A204.1 (cell line): ENCODE measurements around the gene DCAF5.
A peak's percentile ranks its signal among the peaks of the same experiment; 100 is the strongest.

Experiments
- FAIRE-seq: peaks from 2 replicates; lab custom pipeline; 2012; peaks lifted over from hg19 to GRCh38; lab: Jason Lieb, UNC

DCAF5 gene

DNA sequence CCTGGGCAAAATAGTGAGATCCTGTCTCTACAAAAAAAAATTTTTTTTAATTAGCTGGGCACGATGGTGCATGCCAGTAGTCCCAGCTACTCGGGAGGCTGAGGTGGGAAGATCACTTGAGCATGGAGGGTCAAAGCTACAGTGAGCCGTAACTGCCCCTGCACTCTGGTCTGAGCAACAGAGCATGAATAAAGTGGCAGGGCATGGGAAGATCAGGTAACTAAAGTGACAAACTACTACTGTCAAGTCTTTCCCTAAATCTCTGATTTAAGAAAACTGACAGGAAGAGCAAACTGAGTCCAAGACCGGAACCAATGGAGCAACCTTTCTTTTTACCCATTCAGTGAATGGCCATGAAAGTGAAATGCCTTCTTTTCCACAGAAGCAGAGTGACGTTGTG is 10.8 kb downstream of the DCAF5 start:
- FAIRE-seq: no peak

DNA sequence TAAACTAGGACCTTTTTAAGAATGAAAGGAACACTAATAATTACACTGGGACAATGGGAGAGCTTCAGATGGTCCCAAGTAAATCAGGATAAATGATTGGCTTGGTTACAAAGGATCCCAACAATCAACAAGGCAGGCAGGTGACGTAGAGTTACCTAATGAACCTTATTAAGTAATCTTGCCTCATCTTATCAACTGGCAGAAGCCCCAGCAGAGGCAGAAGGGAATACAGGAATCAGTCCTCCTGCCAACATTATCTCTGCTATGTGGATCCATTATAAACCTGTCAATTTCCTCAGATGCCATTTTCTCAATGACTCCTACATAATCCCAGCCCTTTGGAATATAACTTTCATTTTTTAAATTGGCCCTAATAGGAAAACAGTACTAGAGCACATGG is 11.4 kb downstream of the DCAF5 start:
- FAIRE-seq: no peak

DNA sequence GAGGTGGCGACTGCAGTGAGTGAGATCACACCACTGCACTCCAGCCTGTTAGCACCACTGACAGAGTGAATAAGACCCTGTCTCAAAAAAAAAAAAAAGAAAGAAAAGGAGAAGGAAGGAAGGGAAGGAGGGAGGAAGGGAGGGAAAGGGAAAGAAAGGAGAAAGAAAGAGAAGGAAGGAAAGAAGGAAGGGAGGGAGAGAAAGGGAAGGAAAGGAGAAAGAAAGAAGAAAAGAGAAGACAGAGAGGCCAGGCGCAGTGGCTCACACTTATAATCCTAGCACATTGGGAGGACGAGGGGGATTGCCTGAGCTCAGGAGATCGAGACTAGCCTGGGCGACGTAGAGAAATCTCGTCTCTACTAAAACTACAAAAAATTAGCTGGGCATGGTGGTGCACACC is 13.2 kb downstream of the DCAF5 start:
- FAIRE-seq: no peak

DNA sequence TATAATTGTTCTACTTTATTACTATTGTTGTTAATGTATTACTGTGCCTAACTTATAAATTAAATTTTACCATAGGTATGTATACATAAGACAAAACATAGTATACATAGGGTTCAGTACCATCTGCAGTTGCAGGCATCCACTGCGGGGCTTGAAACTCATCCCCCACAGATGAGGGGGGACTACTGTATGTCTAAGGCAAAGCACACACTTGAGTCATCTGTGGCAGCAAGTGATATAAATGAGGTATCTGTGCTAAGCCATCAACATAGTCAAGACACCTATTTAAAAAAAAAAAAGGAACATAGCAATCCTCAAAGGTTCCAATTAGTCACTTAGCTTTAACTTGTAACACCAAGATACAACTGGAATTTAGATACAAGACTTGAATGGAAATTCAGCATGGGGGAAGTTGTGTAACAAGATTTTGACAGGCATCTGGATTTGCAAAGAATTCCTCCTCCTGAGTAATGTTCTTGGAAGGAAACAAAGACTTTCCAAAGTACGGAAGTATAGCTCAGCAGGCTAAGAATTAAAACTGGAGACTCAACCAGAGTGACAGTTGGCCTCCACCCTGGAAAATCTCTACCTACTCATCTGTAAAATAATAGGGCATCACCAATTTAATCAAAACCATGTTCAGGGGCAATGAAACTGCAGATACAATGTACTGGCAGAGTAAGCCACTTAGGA is 14.9 kb downstream of the DCAF5 start:
- FAIRE-seq: no peak

DNA sequence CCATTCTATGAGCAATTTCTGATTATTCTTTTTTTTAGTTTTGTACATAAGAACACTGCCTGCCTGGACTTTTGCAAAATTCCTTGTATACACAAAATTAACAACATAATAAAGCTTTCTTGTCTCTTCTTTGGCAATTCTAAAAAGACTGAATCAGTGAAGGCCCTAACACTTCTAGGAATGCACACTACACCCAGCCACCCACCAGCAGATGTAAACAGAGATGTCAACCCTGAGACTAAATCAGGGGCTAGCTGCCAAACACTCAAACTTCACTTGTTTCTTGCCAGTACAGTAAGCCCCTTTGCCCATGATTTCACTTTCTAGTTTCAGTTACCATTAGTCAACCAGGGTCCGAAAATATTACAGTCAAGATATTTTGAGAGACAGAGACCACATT is 15.5 kb downstream of the DCAF5 start:
- FAIRE-seq: no peak

DNA sequence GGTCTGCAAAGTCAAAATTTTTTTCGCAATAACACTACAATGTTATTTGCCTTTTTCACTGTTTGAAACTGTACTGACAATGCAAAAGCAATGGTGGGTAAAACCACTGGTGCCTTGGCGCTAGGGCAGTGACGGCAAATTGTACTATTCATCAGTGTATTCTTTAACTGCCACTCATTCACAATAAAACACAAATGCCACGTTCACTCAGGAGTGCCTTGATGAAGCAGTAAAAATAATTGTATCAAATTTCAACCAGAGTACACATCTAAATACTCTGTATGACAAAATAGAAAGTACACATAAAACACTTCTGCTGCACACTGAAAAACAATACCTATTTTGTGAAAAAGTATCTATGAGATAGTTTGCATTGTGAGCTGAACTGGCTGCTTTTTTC is 17.8 kb downstream of the DCAF5 start:
- FAIRE-seq: no peak

DNA sequence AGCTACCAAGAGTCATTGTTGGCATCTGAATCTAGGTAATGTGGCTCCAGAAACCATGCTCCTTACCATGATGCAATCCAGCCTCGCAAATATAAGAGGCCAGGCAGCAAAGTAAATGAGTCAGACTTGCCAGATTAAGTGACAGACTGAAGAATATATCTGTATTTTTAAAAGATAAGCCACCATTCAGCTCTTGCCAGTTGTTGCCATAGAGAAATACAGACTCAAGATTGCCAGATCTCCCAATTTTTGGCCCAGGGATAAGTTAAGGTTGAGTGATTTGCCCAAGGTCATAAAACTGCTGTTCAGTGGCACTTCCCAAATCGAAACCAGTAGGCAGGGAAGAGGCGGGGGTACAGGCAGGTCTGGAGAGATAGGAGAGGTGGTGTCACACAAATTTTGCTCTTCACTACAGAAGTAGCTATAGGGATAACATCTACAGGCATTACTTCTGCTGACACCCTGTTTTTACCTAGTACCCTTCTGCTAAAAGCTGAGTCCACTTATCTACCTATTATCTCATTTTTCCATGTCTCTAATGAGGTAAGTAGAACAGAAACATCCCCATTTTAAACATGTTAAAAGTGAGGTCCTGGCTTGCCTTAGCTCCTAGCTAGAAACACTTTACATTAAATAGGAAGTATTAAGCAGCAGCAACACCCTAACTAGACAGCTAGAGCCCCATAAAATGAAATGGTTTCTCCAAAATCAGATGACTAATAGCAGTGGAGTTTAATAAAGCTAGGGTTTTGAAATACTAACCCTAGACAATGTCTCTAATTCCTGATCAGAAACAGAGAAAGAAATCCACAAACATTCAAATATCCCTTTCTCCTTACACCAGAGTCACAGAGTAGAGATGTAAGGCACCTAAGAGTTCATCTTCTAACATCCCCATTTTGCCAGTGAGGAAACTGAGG is 19.5 kb downstream of the DCAF5 start:
- no peak for FAIRE-seq

DNA sequence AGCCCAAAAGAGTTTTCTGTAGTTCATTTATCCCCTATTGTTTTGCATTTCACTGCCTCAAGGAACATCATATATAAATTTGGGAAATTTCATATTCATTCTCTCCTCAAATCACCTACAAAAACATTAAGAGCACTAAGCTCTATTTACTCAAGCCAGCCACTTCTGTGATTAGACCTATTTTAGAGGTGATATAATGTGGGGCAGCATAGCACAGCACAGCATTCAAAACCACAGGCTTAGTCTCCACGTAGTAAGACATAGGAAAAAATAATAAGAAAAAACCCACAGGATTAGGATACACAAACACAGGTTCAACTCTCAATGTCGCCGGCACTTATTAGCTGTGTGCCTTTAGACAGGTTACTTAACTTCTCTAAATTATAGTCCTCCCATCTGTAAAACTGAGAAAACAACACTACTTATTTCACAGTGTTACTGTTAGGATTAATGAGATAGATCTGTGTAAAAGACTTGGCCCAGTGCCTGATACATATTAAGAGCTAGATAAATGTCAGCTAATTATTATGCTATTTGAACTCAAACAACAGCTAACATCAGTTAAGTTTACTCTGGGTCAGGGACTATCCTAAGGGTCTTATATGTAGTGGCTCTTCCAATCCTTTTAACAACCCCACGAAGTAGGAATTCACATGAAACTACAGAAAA is 20.3 kb downstream of the DCAF5 start:
- FAIRE-seq: no peak

DNA sequence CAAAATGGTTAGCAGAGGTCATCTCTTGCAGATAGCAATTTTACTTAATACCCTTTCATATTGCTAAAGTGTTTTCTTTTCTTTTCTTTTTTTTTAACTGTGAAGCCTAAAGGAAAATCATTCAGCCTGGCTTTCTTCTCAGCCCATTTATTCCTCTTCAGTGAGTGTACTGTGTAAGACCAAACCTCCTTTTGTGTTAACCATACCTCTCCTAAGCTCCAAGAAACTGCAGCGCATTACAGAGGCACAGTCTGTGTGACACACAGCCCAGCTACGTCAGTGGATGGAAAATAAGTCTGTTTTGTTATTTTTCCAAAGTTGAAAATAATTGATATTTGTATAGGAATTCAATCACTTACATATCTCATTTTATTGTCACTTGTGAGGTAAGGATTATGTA is 21.7 kb downstream of the DCAF5 start:
- FAIRE-seq: no peak

DNA sequence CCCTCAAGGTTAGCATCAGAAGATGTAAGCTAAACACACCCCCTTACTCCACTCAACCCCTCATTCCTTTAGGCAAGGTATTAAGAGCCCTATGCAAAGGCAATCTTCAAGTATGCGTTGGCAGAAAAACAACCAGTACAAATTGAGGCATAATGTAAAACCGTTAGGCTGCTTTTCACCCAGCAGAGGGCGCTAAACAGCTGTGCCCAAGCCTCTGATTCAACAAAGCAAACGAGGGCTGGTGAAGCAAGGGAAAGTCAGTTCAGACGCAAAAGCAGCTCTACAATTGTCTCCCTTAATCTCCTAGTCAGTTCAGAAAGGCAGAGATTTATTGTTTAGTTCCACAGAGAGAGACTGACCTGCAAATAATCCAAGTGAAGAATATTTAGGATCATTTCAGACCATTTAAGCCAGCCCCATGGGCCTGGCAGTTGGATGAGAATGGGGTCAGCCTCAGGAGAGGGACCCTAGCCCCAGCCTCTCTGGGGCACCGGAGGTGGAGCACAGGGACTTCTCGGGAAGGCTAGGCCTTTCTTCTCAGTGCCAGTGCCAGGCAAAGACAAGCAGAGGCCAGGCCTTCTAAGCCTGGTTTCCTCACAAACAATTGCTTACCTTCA is 23.5 kb downstream of the DCAF5 start:
- FAIRE-seq: peak; percentile 85

DNA sequence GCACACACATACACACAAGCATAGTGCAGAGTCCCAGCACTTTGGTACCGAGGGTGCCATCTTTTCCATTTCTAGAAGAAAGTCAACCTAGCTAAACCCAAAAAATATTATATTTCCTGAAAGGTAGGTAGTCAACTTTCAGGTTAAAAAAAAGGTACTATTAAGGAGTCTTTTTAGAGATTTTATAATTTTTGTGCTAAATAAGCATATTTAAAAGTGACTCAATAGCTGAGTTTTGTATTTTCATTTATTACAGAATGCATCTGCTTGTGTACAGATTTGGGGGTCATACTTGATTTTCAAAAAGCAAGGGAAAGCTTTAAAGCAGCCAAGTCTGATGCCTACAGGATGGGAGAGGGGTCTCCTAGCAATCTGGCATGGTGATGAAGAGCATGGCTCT is 34.6 kb downstream of the DCAF5 start:
- FAIRE-seq: no peak

DNA sequence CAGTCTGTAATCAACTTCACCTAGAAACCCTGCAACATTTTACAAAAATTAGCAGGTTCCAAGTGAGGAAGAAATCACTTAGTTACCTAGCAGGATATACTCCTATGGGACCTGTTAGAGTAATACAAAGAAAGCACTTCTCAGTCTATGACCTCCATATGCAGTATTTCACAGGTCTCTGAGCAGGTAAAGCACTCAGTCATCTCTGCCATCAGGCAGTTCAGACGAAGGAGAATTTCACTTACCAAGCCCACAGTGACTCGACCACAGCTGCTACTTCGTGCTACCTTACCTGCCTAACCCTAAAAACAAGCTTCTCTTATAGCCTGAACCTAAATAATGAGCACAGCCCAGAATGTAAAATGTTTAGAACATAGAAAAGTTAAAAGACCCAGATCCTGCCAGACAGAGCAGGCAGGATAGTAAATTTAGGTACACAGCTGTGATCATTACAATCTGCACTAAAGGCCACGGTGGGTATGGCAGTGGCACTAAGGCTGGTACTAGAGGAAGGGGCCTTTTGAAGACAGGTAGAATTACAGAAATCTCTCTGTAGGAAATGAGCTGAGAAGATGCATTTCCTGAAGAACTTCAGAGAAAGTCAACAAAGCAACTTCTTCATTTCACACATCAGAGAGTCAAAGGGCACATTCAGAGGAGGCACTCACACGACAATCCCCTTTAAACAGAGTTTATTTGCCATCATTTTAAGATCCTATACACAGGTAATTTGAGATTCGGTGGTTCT is 35.7 kb downstream of the DCAF5 start:
- FAIRE-seq: no peak

DNA sequence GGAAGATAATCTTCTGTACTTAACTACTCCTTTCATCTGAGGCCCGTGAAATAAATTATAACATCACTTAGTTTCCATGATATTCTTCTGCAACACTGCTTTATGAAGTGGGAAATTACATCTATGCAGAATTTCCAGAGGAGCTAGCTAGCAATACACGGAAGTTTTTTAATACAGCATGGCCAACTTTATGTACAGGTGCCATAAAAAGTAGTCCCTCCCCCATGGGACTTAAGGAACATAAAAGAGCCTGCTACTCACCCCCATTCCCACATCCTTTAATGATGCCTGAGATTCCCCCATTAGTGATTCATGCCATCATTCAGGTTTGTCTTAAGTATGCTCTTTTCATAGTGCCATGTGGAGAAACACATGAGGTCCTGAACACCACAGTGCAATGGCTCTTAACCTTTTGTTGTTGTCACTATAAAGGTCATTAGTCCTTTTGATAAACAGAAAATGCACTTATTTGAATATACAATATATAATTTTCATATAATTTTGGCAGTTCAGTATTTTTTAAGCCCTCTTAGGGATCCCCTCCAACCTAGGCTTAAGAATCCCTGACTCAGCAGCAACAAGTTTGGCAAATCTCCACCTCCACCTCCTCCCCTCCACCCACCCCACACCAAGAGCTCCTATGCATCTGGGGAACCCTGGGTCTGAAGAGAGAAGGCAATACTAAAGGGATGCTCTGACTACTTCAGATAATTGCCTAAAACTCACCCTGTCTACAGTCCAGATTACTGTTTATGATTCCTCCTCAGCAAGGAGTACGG is 37.3 kb downstream of the DCAF5 start:
- FAIRE-seq: no peak

DNA sequence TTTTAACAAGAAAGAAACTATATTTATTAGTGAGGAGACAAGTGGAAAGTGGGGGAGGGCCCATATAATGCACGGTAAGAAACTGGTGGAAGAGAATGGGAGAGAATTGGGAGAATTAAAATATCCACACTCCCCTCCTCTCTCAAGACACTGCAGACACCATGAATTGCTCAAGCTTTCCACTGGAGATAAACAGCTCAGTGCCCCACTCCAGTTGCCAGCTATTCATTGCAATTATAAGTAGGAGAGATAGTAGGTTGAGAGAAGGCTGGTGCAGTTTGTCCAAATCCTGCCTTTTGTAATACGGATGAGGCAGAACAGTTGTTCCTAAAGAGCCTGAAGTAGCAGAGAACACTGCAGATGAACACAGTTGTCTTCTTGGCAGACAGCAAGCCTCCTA is 38.2 kb downstream of the DCAF5 start:
- no peak for FAIRE-seq

DNA sequence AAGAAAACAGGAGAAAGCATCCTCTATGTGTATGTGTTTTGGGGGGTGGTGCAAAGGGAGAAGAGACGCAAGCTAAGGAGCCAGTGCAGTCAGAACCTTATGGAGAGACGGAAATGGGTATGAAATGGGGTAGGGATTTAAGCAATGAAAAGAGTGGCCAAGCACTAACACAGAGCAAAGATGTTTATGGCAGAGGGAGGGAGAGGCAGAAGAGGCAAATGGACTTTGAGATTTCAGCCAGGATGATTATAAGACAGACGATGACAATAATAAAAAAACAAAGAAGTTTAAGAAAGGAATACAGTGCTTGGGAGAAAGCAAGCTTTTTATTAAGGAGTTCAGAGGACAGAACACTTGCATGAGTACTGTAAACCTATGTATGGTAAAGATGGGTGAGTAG is 44.6 kb downstream of the DCAF5 start:
- FAIRE-seq: no peak

DNA sequence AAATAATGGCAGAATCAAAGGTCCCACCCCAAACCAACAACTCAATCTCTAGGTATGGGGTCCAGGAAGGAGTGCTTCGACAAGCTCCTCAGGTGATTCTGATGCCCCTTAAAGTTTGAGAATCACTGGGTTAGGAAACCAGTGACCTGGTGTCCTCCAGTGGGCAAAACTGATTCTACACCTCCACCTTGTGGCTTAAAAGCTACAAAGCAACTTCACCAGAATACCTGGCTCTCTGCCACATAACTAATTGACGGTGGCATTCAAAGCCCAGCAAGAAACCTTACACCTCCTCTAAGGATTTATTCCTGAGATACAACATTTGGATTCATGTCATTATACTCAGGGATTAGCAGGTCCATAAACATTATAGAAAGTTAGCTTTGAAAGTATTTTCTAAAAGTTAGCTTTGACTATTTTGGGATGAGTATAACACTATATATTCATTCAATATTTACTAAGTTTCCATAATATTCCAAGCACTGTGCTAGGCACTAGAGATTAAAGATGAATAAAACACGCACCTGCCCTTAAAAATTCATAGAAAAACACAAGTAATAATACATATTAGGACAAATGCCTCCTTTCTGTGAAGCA is 45.4 kb downstream of the DCAF5 start:
- FAIRE-seq: peak; percentile 78

DNA sequence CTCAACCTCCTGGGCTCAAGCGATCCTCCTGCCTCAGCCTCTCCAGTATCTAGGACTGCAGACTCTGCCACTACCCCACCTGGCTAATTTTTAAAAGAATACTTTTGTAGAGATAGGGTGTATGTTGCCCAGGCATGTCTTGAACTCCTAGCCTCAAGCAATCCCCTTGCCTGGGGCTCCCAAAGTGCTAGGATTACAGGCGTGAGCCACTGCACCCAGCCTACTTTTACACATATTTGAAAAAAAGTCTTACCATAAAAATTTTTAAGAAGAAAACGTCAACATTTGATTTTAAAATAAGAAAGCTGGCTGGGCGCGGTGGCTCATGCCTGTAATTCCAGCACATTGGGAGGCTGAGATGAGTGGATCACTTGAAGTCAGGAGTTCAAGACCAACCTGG is 46.5 kb downstream of the DCAF5 start:
- no peak for FAIRE-seq

DNA sequence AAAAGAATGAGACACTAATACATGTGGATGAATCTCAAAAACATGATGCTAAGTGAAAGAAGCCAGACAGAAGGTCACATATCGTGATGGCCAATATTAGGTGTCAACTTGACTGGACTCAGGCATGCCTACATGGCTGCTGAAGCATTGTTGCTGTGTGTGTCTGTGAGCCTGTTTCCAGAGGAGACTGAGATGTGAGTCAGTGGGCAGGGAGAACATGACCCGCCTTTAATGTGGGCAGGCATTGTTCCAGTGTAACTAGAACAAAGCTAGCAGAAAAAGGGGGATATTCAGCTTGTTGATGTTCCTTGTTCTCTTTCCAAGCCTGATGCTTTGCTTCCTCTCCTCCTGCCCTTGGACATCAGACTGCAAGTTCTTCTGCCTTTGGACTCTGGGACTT is 47.6 kb downstream of the DCAF5 start:
- no peak for FAIRE-seq

DNA sequence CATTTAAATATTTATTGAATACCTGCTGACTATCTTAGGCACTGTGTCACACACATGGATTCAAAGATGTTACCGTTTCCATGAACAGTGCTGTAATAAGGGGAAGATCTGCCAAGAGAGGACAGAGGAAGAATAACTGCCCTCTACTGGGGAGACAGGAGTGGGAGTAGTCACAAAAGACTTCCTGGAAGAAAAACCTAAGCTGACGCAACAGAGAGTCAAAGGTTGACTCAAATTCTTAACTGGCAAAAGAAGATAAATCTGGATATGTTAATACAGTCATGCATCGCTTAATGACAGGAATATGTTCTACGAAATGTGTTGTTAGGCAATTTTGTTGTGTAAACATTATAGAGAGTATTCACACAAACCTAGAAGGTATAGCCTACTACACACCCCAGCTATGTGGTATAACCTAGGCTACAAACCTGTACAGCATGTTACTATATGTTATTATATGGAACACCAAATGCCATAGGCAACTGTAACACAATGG is 51.5 kb downstream of the DCAF5 start:
- FAIRE-seq: no peak

DNA sequence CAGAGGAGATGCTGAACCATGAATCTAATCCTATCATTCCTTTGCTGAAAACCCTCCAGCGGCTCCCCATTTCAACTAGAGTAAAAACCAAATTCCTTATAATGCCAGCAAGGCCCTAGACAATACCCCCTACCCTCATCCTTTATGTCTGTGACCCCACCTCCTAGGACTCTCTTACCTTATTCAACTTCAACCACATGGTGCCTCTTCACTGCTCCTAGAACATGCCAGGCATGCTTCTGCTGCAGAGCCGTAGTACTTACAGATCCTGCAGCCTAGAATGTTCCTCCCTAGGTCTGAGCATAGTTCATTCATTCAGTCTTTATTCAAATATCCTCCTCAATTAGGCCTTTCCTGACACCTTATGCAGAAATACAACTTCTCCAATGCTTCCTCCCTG is 54.9 kb downstream of the DCAF5 start:
- FAIRE-seq: no peak
